Trophoblast cell (in vitro differentiated cells and primary cell): ENCODE measurements around the gene SPATA2.
A peak's percentile ranks its signal among the peaks of the same experiment; 100 is the strongest.

Source experiments
- DNase-seq, 2 donors: peaks; one replicate each; pipeline ENCODE4 v3.0.0-alpha.2; 2016
- H2AFZ ChIP-seq: 2 replicates; pipeline ENCODE4 v1.6.1; 2013; ENCODE audit warnings: low read length, moderate library complexity, mild to moderate bottlenecking; ENCODE audit not compliant: insufficient read depth, poor library complexity
- H2AK5ac ChIP-seq: 2 replicates; pipeline ENCODE4 v1.6.1; 2013; ENCODE audit warnings: mild to moderate bottlenecking, low read length
- H2BK120ac ChIP-seq: 2 replicates; pipeline ENCODE4 v1.6.1; 2013; ENCODE audit warnings: low read length, mild to moderate bottlenecking, moderate library complexity; ENCODE audit not compliant: insufficient read depth, poor library complexity
- H2BK12ac ChIP-seq: 2 replicates; pipeline ENCODE4 v1.6.1; 2013; ENCODE audit warnings: mild to moderate bottlenecking, low read length, moderate library complexity
- H2BK5ac ChIP-seq: 2 replicates; pipeline ENCODE4 v1.6.1; 2013; ENCODE audit warnings: low read length, low read depth, moderate library complexity, mild to moderate bottlenecking; ENCODE audit not compliant: poor library complexity
- H3K14ac ChIP-seq: 2 replicates; pipeline ENCODE4 v1.6.1; 2013; ENCODE audit warnings: mild to moderate bottlenecking, low read length
- H3K18ac ChIP-seq: 2 replicates; pipeline ENCODE4 v1.6.1; 2013; ENCODE audit warnings: mild to moderate bottlenecking, low read length
- H3K23ac ChIP-seq: 2 replicates; pipeline ENCODE4 v1.6.1; 2013; ENCODE audit warnings: low read length
- H3K27ac ChIP-seq: 2 replicates; pipeline ENCODE4 v1.5.1; 2013; ENCODE audit warnings: low read depth, mild to moderate bottlenecking, inconsistent platforms, low read length, moderate library complexity
- H3K27me3 ChIP-seq: 2 replicates; pipeline ENCODE4 v1.6.1; 2013; ENCODE audit warnings: inconsistent platforms, mild to moderate bottlenecking, low read length, moderate library complexity; ENCODE audit not compliant: insufficient read depth
- H3K36me3 ChIP-seq, 2 experiments: 1 replicate in 1 of 2; 2 replicates in 1 of 2; pipeline ENCODE4 v1.6.1; 2013; ENCODE audit warnings: low read length in 2 of 2, mild to moderate bottlenecking in 2 of 2, moderate library complexity in 1 of 2; ENCODE audit not compliant: insufficient read depth in 2 of 2, control insufficient read depth in 1 of 2
- H3K4ac ChIP-seq: 2 replicates; pipeline ENCODE4 v1.6.1; 2013; ENCODE audit warnings: low read depth, mild to moderate bottlenecking, low read length, moderate library complexity
- H3K4me1 ChIP-seq, 2 experiments: 1 replicate in 1 of 2; 2 replicates in 1 of 2; pipeline ENCODE4 v1.6.1; 2013; ENCODE audit warnings: low read length in 2 of 2, mild to moderate bottlenecking in 2 of 2, moderate library complexity in 1 of 2; ENCODE audit not compliant: insufficient read depth in 2 of 2, control insufficient read depth in 1 of 2
- H3K4me2 ChIP-seq: 2 replicates; pipeline ENCODE4 v1.6.1; 2013; ENCODE audit warnings: inconsistent platforms, mild to moderate bottlenecking, low read length, moderate library complexity
- H3K4me3 ChIP-seq: 2 replicates; pipeline ENCODE4 v1.5.1; 2013; ENCODE audit warnings: mild to moderate bottlenecking, low read depth, low read length, inconsistent platforms
- H3K79me1 ChIP-seq: one replicate; pipeline ENCODE4 v1.6.1; 2013; ENCODE audit warnings: low read length
- H3K79me2 ChIP-seq: 2 replicates; pipeline ENCODE4 v1.6.1; 2013; ENCODE audit warnings: low read length, mild to moderate bottlenecking; ENCODE audit not compliant: control insufficient read depth, insufficient read depth, poor library complexity
- H3K9ac ChIP-seq: 2 replicates; pipeline ENCODE4 v1.6.1; 2013; ENCODE audit warnings: mild to moderate bottlenecking, low read length
- H3K9me3 ChIP-seq: 2 replicates; pipeline ENCODE4 v1.6.1; 2013; ENCODE audit warnings: low read depth, mild to moderate bottlenecking, control low read depth, inconsistent platforms, low read length; ENCODE audit not compliant: insufficient read depth
- H4K12ac ChIP-seq: 2 replicates; pipeline ENCODE4 v1.6.1; 2013; ENCODE audit warnings: low read depth, mild to moderate bottlenecking, low read length, moderate library complexity
- H4K8ac ChIP-seq: 2 replicates; pipeline ENCODE4 v1.6.1; 2013; ENCODE audit warnings: low read depth, mild to moderate bottlenecking, low read length, moderate library complexity
- H4K91ac ChIP-seq: one replicate; pipeline ENCODE4 v1.6.1; 2013; ENCODE audit warnings: low read depth, mild to moderate bottlenecking, low read length, moderate library complexity
- WGBS: extraction: QIAGEN DNeasy Blood & Tissue Kit; methylation state at CpG from one replicate; pipeline ENCODE4 v1.1.7; 2013; ENCODE audit warnings: missing lambda C conversion rate; ENCODE audit not compliant: insufficient read length, insufficient coverage; ENCODE audit errors: extremely low coverage; 5-methylcytosine and 5-hydroxymethylcytosine counted together

The SPATA2 gene

GRCh38 chr20:49942303-49942702 lies 27.0 kb upstream of the SPATA2 start:
- no peak overlapping the region for H3K18ac ChIP-seq
- peaks cover 24 to 38% of the 10 kb centered on the region in 2 experiments for H3K36me3 ChIP-seq

GRCh38 chr20:49941456-49941855 lies 26.1 kb upstream of the SPATA2 start:
- no peak overlapping the region for H3K4me3 ChIP-seq
- H3K27me3 ChIP-seq = no peaks in the 10 kb centered on the region
- DNase-seq = no peak
- H2BK12ac ChIP-seq = no peak overlapping the region
- no peak overlapping the region for H3K18ac ChIP-seq
- peaks cover 9% of the 10 kb centered on the region for H3K79me2 ChIP-seq
- no peak overlapping the region for H4K12ac ChIP-seq
- no peak overlapping the region for H2BK5ac ChIP-seq
- H4K8ac ChIP-seq = no peak overlapping the region
- peaks cover 24 to 36% of the 10 kb centered on the region in 2 experiments for H3K36me3 ChIP-seq
- no peak overlapping the region for H4K91ac ChIP-seq
- H3K14ac ChIP-seq = no peak overlapping the region
- H3K9ac ChIP-seq = no peak overlapping the region
- H3K9me3 ChIP-seq = peaks cover 2% of the 10 kb centered on the region
- H3K23ac ChIP-seq = no peak overlapping the region
- no peak overlapping the region for H3K4me2 ChIP-seq
- no peak overlapping the region for H2BK120ac ChIP-seq
- H3K4me1 ChIP-seq = peaks cover 4% of the 10 kb centered on the region in 2 experiments
- H2AFZ ChIP-seq = no peak overlapping the region
- no peak overlapping the region for H3K27ac ChIP-seq
- WGBS = no CpG with 5 or more reads among the region's 15 CpGs
- peaks cover 3% of the 10 kb centered on the region for H3K79me1 ChIP-seq
- peak overlapping the region; percentile 10 for H3K4ac ChIP-seq
- no peak overlapping the region for H2AK5ac ChIP-seq

More at GRCh38 chr20:49942303-49942702, 27.0 kb upstream of the SPATA2 start:
- H3K23ac ChIP-seq = no peak overlapping the region
- no peak overlapping the region for H4K91ac ChIP-seq
- H3K9ac ChIP-seq = no peak overlapping the region
- H2BK12ac ChIP-seq = no peak overlapping the region
- no peak overlapping the region for H4K12ac ChIP-seq
- no peak overlapping the region for H3K14ac ChIP-seq
- no peak overlapping the region for H2BK120ac ChIP-seq
- H2BK5ac ChIP-seq = no peak overlapping the region
- no peak overlapping the region for H3K4me2 ChIP-seq
- H3K27me3 ChIP-seq = no peaks in the 10 kb centered on the region
- H3K4me1 ChIP-seq = peaks cover 2% of the 10 kb centered on the region in 2 experiments
- H2AK5ac ChIP-seq = no peak overlapping the region
- no peak overlapping the region for H3K4ac ChIP-seq
- H3K79me2 ChIP-seq = peaks cover 3% of the 10 kb centered on the region
- WGBS = no CpG with 5 or more reads among the region's 3 CpGs
- H2AFZ ChIP-seq = no peak overlapping the region
- no peak overlapping the region for H4K8ac ChIP-seq
- DNase-seq = peak in 1 of 2 donors; percentile 9
- H3K79me1 ChIP-seq = no peaks in the 10 kb centered on the region
- H3K9me3 ChIP-seq = peaks cover 2% of the 10 kb centered on the region
- no peak overlapping the region for H3K27ac ChIP-seq
- no peak overlapping the region for H3K4me3 ChIP-seq

- H4K91ac ChIP-seq = no peak overlapping the region
- no peak overlapping the region for H2BK5ac ChIP-seq
- H3K79me1 ChIP-seq = peaks cover 6% of the 10 kb centered on the region
- H3K4me2 ChIP-seq = no peak overlapping the region
- H3K4me3 ChIP-seq = no peak overlapping the region
- H2AK5ac ChIP-seq = no peak overlapping the region
- peak overlapping the region; percentile 71 for H3K4ac ChIP-seq
- H2BK120ac ChIP-seq = no peak overlapping the region
- H3K18ac ChIP-seq = no peak overlapping the region
- no peaks in the 10 kb centered on the region for H3K27me3 ChIP-seq
- no peak overlapping the region for H3K27ac ChIP-seq
- H3K9me3 ChIP-seq = peaks cover 2% of the 10 kb centered on the region
- peaks cover 15 to 19% of the 10 kb centered on the region in 2 experiments for H3K36me3 ChIP-seq
- H4K8ac ChIP-seq = no peak overlapping the region
- peaks cover 11% of the 10 kb centered on the region for H3K79me2 ChIP-seq
- no peak for DNase-seq
- no peak overlapping the region for H3K9ac ChIP-seq
- H3K14ac ChIP-seq = no peak overlapping the region
- H3K23ac ChIP-seq = no peak overlapping the region
- no peak overlapping the region for H4K12ac ChIP-seq
- H2AFZ ChIP-seq = no peak overlapping the region
- H2BK12ac ChIP-seq = no peak overlapping the region
- no CpG with 5 or more reads among the region's 12 CpGs for WGBS
- peaks cover 4% of the 10 kb centered on the region in 2 experiments for H3K4me1 ChIP-seq
Measured at GRCh38 chr20:49938173-49939163, 23.1 kb upstream of the SPATA2 start.

GRCh38 chr20:49937027-49937929 lies 21.9 kb upstream of the SPATA2 start:
- Histone ChIP-seq H3K79me2 (peaks cover 11% of the 10 kb centered on the region), H4K8ac (no peak overlapping the region), H3K27me3 (no peaks in the 10 kb centered on the region), H3K4me3 (peak overlapping the region; percentile 98), H3K9me3 (peaks cover 2% of the 10 kb centered on the region), H3K4ac (peak overlapping the region; percentile 97), H3K36me3 (peaks cover 11 to 13% of the 10 kb centered on the region in 2 experiments), H4K91ac (peak overlapping the region; percentile 86), H3K18ac (peak overlapping the region; percentile 42), H3K4me2 (peak overlapping the region; percentile 79), H3K4me1 (peaks cover 4% of the 10 kb centered on the region in 2 experiments), H2BK120ac (no peak overlapping the region), H3K79me1 (peaks cover 6% of the 10 kb centered on the region), H3K23ac (no peak overlapping the region), H2AFZ (peak overlapping the region; percentile 8), H3K27ac (peak overlapping the region; percentile 42), H4K12ac (no peak overlapping the region), H3K14ac (no peak overlapping the region), H2BK12ac (no peak overlapping the region), H2BK5ac (no peak overlapping the region), H2AK5ac (no peak overlapping the region), H3K9ac (peak overlapping the region; percentile 92)
- WGBS = no CpG with 5 or more reads among the region's 12 CpGs
- no peak for DNase-seq
